ENCODE results near the gene DPP7. TPM values are rescaled to one million over a fixed set of nuclear protein-coding genes. Genes with fewer than 3 reads are reported as not detected.
A peak's percentile ranks its signal among the peaks of the same experiment; 100 is the strongest.

The DPP7 gene
- total RNA-seq, 1 experiment from 2014 or later = 51.6 TPM

DNA sequence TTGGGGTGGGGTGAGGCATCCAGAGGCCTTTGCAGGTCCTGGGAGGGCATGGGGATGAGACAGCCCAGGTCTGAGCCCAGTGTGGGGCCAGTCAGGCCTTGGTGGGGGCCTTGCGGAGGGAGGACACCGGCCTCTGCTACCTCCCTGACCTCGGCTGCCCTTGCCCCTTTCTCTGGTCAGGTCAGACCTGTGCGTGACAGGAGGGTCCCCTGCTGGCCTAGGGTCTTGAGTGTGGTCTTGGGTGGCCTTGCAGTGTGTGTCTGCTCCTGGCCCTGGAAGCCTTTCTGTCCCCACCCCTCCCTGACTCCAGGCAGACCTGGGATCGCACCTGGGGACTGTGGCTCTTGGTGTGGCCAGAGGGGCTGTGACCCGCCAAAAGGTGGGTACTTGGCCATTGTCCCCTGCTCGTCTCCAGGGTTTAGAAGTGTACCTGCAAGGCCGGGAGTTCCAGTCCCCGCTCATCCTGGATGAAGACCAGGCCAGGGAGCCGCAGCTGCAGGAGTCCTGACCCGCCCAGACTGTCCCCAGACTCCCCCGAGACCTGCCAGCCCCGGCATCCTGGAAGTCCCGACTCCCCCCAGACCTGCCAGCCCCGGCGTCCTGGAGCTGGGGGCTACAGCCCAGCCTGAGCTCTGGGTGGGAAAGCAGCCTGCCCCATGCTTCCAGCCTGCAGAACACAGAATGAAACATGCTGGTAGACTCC lies 32.2 kb downstream of the DPP7 start:
- Mint-ChIP-seq H3K4me3 (ENCODE audit: low read depth, unreplicated experiment) (no peak overlapping the region), H3K4me1 (ENCODE audit: low read depth, unreplicated experiment) (peaks cover 6% of the 10 kb centered on the region), H3K9me3 (ENCODE audit: low read depth, unreplicated experiment) (no peaks in the 10 kb centered on the region), H3K27ac (ENCODE audit: unreplicated experiment) (no peak overlapping the region), H3K27me3 (ENCODE audit: unreplicated experiment) (no peaks in the 10 kb centered on the region), H3K36me3 (ENCODE audit: insufficient read depth, unreplicated experiment) (peaks cover 34% of the 10 kb centered on the region)
- CTCF ChIA-PET = no interaction called here
- no peak for DNase-seq
- BruUV-seq (replicated peaks) = no TSS peak
- TF ChIP-seq, protein P1, sequence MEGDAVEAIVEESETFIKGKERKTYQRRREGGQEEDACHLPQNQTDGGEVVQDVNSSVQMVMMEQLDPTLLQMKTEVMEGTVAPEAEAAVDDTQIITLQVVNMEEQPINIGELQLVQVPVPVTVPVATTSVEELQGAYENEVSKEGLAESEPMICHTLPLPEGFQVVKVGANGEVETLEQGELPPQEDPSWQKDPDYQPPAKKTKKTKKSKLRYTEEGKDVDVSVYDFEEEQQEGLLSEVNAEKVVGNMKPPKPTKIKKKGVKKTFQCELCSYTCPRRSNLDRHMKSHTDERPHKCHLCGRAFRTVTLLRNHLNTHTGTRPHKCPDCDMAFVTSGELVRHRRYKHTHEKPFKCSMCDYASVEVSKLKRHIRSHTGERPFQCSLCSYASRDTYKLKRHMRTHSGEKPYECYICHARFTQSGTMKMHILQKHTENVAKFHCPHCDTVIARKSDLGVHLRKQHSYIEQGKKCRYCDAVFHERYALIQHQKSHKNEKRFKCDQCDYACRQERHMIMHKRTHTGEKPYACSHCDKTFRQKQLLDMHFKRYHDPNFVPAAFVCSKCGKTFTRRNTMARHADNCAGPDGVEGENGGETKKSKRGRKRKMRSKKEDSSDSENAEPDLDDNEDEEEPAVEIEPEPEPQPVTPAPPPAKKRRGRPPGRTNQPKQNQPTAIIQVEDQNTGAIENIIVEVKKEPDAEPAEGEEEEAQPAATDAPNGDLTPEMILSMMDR (IDR thresholded peaks at IDR 0.05; ENCODE audit: unreplicated experiment) = no peak
- intact Hi-C loops (cut with micrococcal nuclease; ENCODE audit: unreplicated experiment) = no loop called here

- BruUV-seq (replicated peaks) = no TSS peak
- Mint-ChIP-seq H3K27me3 (ENCODE audit: unreplicated experiment) (no peaks in the 10 kb centered on the region), H3K9me3 (ENCODE audit: low read depth, unreplicated experiment) (no peaks in the 10 kb centered on the region), H3K4me1 (ENCODE audit: low read depth, unreplicated experiment) (peaks cover 3% of the 10 kb centered on the region), H3K27ac (ENCODE audit: unreplicated experiment) (no peak overlapping the region), H3K4me3 (ENCODE audit: low read depth, unreplicated experiment) (no peak overlapping the region), H3K36me3 (ENCODE audit: insufficient read depth, unreplicated experiment) (peaks cover 18% of the 10 kb centered on the region)
- TF ChIP-seq, protein P1 (IDR thresholded peaks at IDR 0.05; ENCODE audit: unreplicated experiment) = no peak
- CTCF ChIA-PET = no interaction called here
- DNase-seq = no peak
- intact Hi-C loops (cut with micrococcal nuclease; ENCODE audit: unreplicated experiment) = no loop called here
Observed at GRCh38 chr9:137080260-137081122, 34.0 kb downstream of the DPP7 start.

DNA sequence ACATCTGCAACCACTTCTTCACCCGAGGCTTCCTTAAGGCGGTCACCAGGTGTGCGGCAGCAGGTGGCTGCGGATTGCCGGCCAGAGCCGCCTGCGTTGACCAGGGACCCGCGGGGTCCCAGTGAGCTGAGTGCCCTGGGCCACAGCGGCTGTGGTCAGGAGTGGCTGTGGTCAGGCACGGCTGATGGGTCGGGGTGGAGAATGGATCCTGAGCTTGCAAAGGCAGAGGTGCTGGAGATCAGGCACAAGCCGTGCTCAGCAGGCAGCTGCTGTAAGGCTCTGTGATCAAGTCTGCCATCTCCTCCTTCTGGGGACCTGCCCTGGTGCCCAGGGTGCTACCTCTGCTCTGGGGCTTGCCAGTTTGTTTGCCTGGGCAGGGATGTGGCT lies 35.1 kb downstream of the DPP7 start:
- Mint-ChIP-seq H3K36me3 (ENCODE audit: insufficient read depth, unreplicated experiment) (peaks cover 8% of the 10 kb centered on the region), H3K4me3 (ENCODE audit: low read depth, unreplicated experiment) (no peak overlapping the region), H3K27ac (ENCODE audit: unreplicated experiment) (no peak overlapping the region), H3K27me3 (ENCODE audit: unreplicated experiment) (no peaks in the 10 kb centered on the region), H3K9me3 (ENCODE audit: low read depth, unreplicated experiment) (no peaks in the 10 kb centered on the region), H3K4me1 (ENCODE audit: low read depth, unreplicated experiment) (no peaks in the 10 kb centered on the region)
- TF ChIP-seq, protein P1 (IDR thresholded peaks at IDR 0.05; ENCODE audit: unreplicated experiment) = no peak
- no peak for DNase-seq
- CTCF ChIA-PET = no interaction called here
- BruUV-seq (replicated peaks) = no TSS peak
- intact Hi-C loops (cut with micrococcal nuclease; ENCODE audit: unreplicated experiment) = no loop called here

DNA sequence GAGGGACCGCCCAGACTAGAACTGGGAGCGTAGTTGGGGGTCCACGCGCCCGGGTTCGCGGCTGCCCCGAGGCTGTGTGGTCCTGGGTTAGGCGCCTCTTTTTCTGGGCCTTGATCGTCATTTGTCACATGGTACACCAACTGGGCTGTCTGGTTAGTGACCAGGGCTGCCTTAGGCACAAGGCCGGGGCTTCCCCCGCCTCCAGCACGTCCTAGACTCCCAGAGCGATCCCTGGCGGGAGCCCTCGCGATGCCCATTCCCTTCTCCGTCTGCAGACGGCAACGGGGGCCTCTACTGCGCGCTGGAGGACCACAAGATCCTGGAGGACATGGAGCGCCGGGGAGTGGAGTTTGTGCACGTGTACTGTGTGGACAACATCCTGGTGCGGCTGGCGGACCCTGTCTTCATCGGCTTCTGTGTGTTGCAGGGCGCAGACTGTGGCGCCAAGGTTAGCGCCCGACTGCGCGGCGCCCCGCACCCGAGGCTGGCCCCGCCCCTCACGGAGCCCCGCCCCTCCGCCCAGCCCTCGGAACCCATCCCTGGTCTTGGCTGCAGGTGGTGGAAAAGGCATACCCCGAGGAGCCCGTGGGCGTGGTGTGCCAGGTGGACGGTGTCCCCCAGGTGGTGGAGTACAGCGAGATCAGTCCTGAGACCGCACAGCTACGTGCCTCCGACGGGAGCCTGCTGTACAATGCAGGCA lies 35.7 kb downstream of the DPP7 start:
- TF ChIP-seq, protein P1 (IDR thresholded peaks at IDR 0.05; ENCODE audit: unreplicated experiment) = no peak
- CTCF ChIA-PET = no interaction called here
- Mint-ChIP-seq H3K9me3 (ENCODE audit: low read depth, unreplicated experiment) (no peaks in the 10 kb centered on the region), H3K27ac (ENCODE audit: unreplicated experiment) (no peak overlapping the region), H3K4me3 (ENCODE audit: low read depth, unreplicated experiment) (peak overlapping the region; percentile 52), H3K36me3 (ENCODE audit: insufficient read depth, unreplicated experiment) (peaks cover 6% of the 10 kb centered on the region), H3K27me3 (ENCODE audit: unreplicated experiment) (no peaks in the 10 kb centered on the region), H3K4me1 (ENCODE audit: low read depth, unreplicated experiment) (no peaks in the 10 kb centered on the region)
- intact Hi-C loops (cut with micrococcal nuclease; ENCODE audit: unreplicated experiment) = no loop called here
- no TSS peak for BruUV-seq (replicated peaks)
- DNase-seq = no peak

Measured in Calu3 (cell line).